HG03139 (cell line): Measurements from ENCODE around the gene FOXN1.

Source experiments
- ATAC-seq: cut with Tn5 transposase; IDR thresholded peaks from one replicate; pipeline ENCODE4 v1.9.1; 2021; ENCODE audit not compliant: unreplicated experiment

FOXN1 gene

GRCh38 chr17:28523876-28524275 is 17.7 kb downstream of the FOXN1 start:
- no peak for ATAC-seq

GRCh38 chr17:28524476-28525424 is 18.6 kb downstream of the FOXN1 start:
- no peak for ATAC-seq

GRCh38 chr17:28526381-28526780 is 20.2 kb downstream of the FOXN1 start:
- ATAC-seq, result no peak

GRCh38 chr17:28527181-28527681 is 21.1 kb downstream of the FOXN1 start:
- no peak for ATAC-seq

- no peak for ATAC-seq
Observed at GRCh38 chr17:28527859-28528258, 21.7 kb downstream of the FOXN1 start.

- ATAC-seq, result no peak
Observed at GRCh38 chr17:28528327-28529012, 22.3 kb downstream of the FOXN1 start.

GRCh38 chr17:28529013-28529400 is 22.9 kb downstream of the FOXN1 start:
- no peak for ATAC-seq

GRCh38 chr17:28530250-28530649 is 24.1 kb downstream of the FOXN1 start:
- no peak for ATAC-seq

GRCh38 chr17:28530926-28531325 is 24.8 kb downstream of the FOXN1 start:
- ATAC-seq, result no peak

- ATAC-seq, result no peak
Observed at GRCh38 chr17:28532050-28532960, 26.2 kb downstream of the FOXN1 start.

GRCh38 chr17:28533091-28533807 is 27.1 kb downstream of the FOXN1 start:
- no peak for ATAC-seq

GRCh38 chr17:28534740-28535375 is 28.7 kb downstream of the FOXN1 start:
- ATAC-seq, result no peak

GRCh38 chr17:28536532-28537218 is 30.5 kb downstream of the FOXN1 start:
- no peak for ATAC-seq

GRCh38 chr17:28537219-28537610 is 31.1 kb downstream of the FOXN1 start:
- ATAC-seq, result no peak

- ATAC-seq, result no peak
Observed at GRCh38 chr17:28538296-28538895, 32.2 kb downstream of the FOXN1 start.

GRCh38 chr17:28540231-28540630 is 34.1 kb downstream of the FOXN1 start:
- no peak for ATAC-seq

GRCh38 chr17:28541439-28541838 is 35.3 kb downstream of the FOXN1 start:
- ATAC-seq, result no peak

GRCh38 chr17:28544402-28545140 is 38.4 kb downstream of the FOXN1 start:
- ATAC-seq, result no peak
